ENCODE results near the gene CPLX3.
A peak's percentile ranks its signal among the peaks of the same experiment; 100 is the strongest.

CPLX3 gene

GRCh38 chr15:74873036-74873755 is 46.8 kb downstream of the CPLX3 start, which contains the start of gene SCAMP2:
Gene SCAMP2, minus strand, starts transcription at chr15:74873365. Its CDS starts 110 bp downstream, at chr15:74873255.
- peak; percentile 98 for DNase-seq (ENCODE audit: low spot score)

GRCh38 chr15:74873756-74874424 is 47.5 kb downstream of the CPLX3 start:
- peak; percentile 60 for DNase-seq (ENCODE audit: low spot score)

DNA sequence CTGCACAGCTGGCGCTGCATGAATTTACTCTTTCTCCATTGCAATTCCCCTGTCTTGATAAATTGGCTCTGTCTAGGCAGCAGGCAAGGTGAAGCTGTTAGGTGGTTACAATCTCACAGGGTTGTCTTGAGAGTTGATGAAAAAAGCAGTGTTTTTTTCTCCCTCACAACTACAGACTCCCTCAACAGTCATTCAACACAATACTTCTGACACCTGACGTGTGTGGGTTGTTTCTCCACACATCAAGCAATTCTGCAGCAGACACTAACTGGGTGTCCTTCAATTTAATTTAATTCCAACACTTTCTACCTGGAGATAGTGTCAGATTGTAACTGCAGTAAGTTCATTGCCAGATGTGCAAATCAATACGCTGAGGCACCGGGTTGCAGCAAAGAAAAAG is 51.8 kb downstream of the CPLX3 start:
- DNase-seq (ENCODE audit: low spot score) = no peak

Data from HuH-7 (cell line).